Renal cortical epithelial cell (primary cell): ENCODE results near the gene MTMR10. TPM values are rescaled to one million over a fixed set of nuclear protein-coding genes. Genes with fewer than 3 reads are reported as not detected.
A peak's percentile ranks its signal among the peaks of the same experiment; 100 is the strongest.

Experiments
- DNase-seq: peaks from one replicate; pipeline ENCODE4 v3.0.0-alpha.2; 2011; ENCODE audit warnings: low read depth
- total RNA-seq: library from RNA; depleted of rRNA; stranded (reverse); fragments of >200 nt; gene quantifications from 2 replicates; pipeline ENCODE4 v1.2.3, GENCODE V29; 2014

Gene MTMR10, protein sequence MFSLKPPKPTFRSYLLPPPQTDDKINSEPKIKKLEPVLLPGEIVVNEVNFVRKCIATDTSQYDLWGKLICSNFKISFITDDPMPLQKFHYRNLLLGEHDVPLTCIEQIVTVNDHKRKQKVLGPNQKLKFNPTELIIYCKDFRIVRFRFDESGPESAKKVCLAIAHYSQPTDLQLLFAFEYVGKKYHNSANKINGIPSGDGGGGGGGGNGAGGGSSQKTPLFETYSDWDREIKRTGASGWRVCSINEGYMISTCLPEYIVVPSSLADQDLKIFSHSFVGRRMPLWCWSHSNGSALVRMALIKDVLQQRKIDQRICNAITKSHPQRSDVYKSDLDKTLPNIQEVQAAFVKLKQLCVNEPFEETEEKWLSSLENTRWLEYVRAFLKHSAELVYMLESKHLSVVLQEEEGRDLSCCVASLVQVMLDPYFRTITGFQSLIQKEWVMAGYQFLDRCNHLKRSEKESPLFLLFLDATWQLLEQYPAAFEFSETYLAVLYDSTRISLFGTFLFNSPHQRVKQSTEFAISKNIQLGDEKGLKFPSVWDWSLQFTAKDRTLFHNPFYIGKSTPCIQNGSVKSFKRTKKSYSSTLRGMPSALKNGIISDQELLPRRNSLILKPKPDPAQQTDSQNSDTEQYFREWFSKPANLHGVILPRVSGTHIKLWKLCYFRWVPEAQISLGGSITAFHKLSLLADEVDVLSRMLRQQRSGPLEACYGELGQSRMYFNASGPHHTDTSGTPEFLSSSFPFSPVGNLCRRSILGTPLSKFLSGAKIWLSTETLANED
- total RNA-seq, result 30.0 and 96.4 TPM in 2 replicates

DNA sequence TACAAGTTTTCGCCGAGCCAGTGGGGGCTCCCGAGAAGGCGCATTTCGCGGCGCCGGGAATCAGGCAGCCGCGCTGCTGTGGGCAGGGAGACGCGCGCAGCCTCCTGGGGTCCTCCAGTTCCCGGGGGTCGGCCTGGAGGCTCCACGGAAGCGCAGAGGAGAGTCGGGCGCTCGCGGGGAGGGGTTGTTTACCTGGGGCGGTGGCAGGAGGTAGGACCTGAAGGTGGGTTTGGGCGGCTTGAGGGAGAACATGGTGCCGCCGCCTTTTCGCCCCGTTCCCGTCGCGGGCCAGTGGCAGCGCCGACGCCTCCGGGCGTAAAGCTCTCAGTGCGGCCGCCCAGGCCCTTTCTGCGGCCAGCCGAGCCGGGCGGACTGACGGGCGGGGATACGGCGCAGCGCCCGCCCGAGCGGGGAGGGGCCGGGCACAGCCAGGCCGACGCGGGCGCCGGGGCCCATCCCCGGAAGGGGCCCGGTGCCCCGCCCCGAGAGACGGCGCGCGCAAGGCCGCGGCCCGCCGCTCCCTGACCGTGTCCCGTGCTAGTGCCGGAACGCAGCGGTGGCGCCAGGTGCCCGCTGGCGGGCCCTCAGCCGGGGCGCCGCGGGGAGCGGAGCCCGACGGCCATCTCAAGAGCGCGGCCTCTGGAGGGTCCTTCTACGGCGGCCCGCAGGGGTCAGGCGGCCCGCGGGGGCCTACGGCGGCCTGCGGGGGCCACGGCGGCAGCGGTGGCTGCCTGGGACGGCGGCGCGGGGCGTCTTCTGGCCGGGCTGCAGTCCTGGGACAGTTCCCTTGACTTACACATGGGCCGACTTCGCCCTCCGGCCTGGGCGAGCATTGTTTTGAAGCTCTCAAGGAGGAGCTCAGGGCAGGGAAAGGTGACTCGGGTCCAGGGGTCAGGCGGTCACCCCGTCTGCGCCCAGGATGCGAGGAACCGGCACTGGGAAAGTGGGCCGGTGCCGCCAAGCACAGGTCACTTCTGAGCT, at the start of gene MTMR10:
TSS of gene MTMR10 (minus strand) at position 374 of the 981 bp plus-strand sequence. CDS start at position 252, 122 bp downstream.
- peak; percentile 23 for DNase-seq

GRCh38 chr15:31040611-31041010, 49.2 kb upstream of the MTMR10 start:
- DNase-seq, result no peak

GRCh38 chr15:31039961-31040360, 48.5 kb upstream of the MTMR10 start:
- DNase-seq, result no peak

DNA sequence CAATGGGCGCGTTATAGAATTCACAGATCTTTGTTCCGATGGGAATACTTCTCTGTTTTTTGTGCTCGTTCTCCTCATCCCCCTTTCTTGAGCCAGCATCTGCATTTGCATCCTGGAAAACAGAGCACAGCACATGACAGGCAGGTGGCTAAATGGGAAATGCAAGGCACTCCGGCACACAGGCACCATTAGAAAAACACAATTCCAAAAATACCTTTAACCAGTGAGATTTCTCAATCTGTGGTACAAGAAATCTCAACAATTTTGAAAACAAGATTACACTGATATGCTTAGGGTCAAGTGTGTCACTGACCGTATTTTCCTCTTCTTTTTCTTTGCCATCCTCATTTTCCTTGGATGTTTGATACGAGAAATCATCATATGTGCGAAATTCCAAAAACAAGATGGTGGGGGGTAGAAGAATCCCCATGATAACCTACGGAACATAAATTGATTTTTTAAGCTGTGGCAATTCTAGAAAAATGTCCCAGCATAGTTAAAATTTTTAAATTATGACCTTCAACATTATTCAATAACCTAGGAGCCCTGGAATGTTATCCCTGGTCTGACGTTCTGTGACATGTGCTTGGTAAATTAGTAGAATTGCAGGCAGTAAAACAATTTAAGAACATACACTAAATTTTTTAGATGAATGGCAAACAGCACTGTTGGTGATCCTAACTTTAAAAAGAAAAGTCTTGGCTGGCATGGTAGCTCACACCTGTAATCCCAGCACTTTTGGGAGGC, 46.5 kb upstream of the MTMR10 start:
- DNase-seq, result no peak

GRCh38 chr15:31036783-31037182, 45.4 kb upstream of the MTMR10 start:
- no peak for DNase-seq

GRCh38 chr15:31035610-31036009, 44.2 kb upstream of the MTMR10 start:
- no peak for DNase-seq

- peak; percentile 25 for DNase-seq
These were observed 42.7 kb upstream of the MTMR10 start for GRCh38 chr15:31034152-31034551.

GRCh38 chr15:31032961-31033371, 41.5 kb upstream of the MTMR10 start:
- peak; percentile 15 for DNase-seq

- peak; percentile 35 for DNase-seq
These were observed 40.1 kb upstream of the MTMR10 start for GRCh38 chr15:31031471-31032067.

- DNase-seq, result no peak
These were observed 36.6 kb upstream of the MTMR10 start for GRCh38 chr15:31027910-31028578.

DNA sequence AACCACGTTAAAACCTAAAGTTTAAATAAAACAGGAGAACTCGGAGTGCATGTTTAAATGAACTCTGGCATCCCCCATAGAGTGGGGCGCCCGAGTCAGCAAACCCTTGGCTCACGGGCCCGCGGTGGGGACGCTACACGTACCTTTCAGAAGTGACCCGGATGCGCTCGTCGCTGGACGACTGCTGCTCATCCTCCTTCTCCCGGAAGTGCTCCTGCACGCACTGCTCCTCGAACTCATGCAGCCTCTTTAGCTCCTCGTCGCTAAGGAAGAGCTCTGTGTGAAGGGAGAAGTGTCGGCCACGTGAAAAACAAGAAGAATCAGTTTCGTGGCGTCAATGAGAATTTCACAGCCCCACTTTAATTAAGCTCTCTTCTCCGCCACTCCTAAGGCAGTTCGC, 34.6 kb upstream of the MTMR10 start:
- no peak for DNase-seq

GRCh38 chr15:31024979-31025378, 33.6 kb upstream of the MTMR10 start:
- DNase-seq, result peak; percentile 51

DNA sequence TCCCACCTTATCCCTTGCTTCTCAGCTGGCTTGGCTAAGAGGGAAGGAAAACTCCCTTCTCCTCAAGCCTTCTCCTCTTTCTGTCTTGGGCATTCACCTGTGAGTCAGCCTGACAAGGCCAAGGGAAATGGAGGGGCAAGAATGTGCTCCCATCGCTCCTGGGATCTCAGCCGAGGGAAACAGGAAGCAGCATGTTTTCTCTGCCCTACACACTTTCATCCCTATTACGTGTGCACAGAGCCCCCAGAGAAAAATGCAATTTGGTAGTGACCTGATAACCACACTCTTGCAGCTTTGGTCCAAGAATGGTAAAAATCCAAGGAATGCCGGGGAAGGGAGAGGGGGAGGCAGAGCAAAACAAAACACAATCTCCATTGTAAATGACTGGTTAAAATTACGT, 32.9 kb upstream of the MTMR10 start:
- DNase-seq, result peak; percentile 99

DNA sequence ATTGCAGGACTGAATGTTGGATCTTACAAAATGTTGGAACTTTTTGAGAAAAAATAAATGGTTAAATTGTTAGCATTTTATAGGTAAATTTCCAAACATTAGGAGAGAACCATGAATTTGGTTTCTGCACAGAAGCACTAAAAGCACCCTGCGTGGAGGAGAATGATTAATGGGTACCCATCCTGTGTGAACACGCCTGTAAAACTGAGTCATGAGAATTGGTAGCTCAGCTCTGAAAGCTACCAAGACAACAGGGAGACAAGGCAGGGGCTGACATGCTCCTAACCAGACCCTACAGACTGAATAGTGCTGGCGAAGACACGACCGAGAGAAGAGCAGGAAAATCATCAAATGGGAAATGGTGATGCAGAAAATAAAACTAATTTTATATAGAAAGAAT, 32.4 kb upstream of the MTMR10 start:
- DNase-seq, result peak; percentile 30

DNA sequence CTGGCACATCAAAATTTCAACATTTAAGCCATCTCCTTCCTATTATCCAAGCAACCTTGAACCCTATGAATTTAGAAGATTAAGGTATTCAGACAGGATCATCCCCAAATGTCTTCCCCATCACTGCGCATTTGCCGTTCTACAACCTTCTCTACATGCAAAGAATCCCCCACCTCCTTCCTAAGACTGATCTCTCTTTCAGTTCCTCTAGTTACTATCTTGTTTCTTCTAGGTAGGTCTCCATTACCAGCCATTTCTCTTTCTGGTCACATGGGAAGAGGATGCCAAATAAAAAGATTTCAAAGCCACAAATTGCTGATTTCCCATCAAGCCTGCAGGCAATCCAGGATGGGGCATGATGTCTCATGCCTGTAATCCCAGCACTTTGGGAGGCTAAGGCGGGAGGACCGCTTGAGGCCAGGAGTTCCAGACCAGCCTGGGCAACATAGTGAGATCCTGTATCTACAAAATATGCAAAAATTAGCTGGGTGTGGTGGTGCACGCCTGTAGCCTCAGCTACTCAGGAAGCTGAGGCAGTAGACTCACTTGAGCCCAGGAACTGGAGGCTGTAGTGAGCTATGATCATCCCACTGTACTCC, 29.7 kb upstream of the MTMR10 start:
- DNase-seq, result no peak

DNA sequence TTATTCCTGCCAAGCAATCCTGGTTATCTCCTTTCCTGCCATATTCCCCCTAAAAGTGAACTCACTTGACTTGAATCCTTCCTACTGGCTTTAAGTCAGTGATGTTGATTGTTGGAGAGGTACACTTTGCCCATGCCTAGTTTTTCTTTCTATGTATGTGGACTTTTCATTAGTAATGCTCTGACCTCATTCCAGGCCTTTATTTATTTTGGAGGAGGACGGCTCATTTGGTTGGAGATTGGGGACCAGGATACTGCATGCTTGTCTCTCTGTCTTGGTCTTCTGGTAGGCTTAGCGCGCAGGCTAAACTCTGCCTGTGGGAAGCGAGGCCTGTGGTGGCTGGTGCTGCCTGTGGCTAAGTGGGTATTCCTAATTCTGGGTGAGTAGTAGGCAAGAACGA, 29.1 kb upstream of the MTMR10 start:
- no peak for DNase-seq

GRCh38 chr15:31019986-31020385, 28.6 kb upstream of the MTMR10 start:
- peak; percentile 80 for DNase-seq

DNA sequence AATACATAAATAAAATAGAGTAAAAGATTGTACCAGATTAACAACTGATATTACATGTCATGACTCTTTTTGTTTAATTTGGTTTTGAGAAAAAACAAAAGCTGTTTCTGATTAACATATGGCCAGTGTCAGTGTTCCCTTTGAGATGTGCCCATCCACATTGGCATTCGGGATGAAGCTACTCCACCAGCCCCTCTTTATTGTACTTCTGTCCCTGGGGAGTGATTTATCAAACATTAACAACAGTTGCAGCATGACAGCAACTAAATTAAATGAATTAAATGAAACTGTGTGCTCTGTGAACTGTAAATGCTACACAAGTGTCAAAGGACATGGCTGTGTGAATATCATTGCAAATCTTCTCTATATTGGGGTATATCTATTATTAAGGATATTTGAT, 25.9 kb upstream of the MTMR10 start:
- DNase-seq, result no peak

DNA sequence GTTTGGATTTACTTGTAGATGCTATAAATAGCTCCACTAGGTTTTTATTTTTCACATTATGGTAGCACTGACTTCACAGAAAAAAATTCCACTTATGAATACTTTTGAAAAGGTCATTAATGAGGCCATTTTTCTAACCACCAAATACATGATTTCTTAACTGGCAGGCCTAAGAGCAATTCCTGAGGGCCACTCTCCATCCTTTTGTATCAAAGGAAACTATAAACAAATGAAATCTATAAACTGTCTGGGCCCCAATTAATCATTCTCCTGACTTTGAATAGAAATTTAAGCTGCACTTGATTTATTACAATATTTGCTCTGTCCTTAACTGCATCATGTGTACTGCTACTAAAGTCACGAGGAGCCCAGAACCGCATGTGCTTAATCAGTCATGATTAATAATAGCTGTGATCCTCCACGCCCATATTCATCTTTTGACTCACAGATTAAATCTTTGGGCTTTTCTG, 25.1 kb upstream of the MTMR10 start:
- peak; percentile 65 for DNase-seq

- DNase-seq, result no peak
These were observed 23.1 kb upstream of the MTMR10 start for GRCh38 chr15:31014608-31014925.
